ENCODE data around the gene MINPP1. TPM values are rescaled to one million over a fixed set of nuclear protein-coding genes. Genes with fewer than 3 reads are reported as not detected.
"Not testable (repeated sequence)": the region's sequence is repeated elsewhere in the genome, so short reads cannot be mapped to it uniquely, and the experiment has no call there.

MINPP1 gene
- total RNA-seq (11.1 TPM), polyA plus RNA-seq (16.9 TPM)
- long read RNA-seq, donor 1, result 0 reads
- long read RNA-seq, donor 2, result 0 reads
- long read RNA-seq, donor 3, transcript MINPP1-202 (5 exons, 2,415 nt), result major isoform, 5 of 5 reads
- long read RNA-seq, donor 3, partial matches to known transcripts, result 0 of 5 reads
- long read RNA-seq, donor 3, other reads (novel, unspliced or antisense), result 0 of 5 reads
- long read RNA-seq, donor 4, partial matches to known transcripts, result 0 of 2 reads
- long read RNA-seq, donor 4, other reads (novel, unspliced or antisense), result 0 of 2 reads
- long read RNA-seq, donor 5, transcript MINPP1-202 (5 exons, 2,415 nt), result major isoform, 5 of 5 reads
- long read RNA-seq, donor 5, partial matches to known transcripts, result 0 of 5 reads
- long read RNA-seq, donor 5, other reads (novel, unspliced or antisense), result 0 of 5 reads
- long read RNA-seq, donor 6, partial matches to known transcripts, result 0 of 2 reads
- long read RNA-seq, donor 6, other reads (novel, unspliced or antisense), result 0 of 2 reads
- long read RNA-seq, donor 7, transcript MINPP1-202 (5 exons, 2,415 nt), result major isoform, 5 of 5 reads
- long read RNA-seq, donor 7, partial matches to known transcripts, result 0 of 5 reads
- long read RNA-seq, donor 7, other reads (novel, unspliced or antisense), result 0 of 5 reads
- long read RNA-seq, donor 8, partial matches to known transcripts, result 0 of 2 reads
- long read RNA-seq, donor 8, other reads (novel, unspliced or antisense), result 0 of 2 reads
- long read RNA-seq, donor 9, partial matches to known transcripts, result 0 of 2 reads
- long read RNA-seq, donor 9, other reads (novel, unspliced or antisense), result 0 of 2 reads
- long read RNA-seq, donor 10, transcript MINPP1-202 (5 exons, 2,415 nt), result major isoform, 5 of 5 reads
- long read RNA-seq, donor 10, partial matches to known transcripts, result 0 of 5 reads
- long read RNA-seq, donor 10, other reads (novel, unspliced or antisense), result 0 of 5 reads

GRCh38 chr10:87504640-87505365 is at the start of gene MINPP1:
Gene MINPP1 (plus strand): TSS chr10:87504893. CDS start chr10:87504916, 23 bp downstream.
- under 1% methylated on average over 74 of the region's 74 CpGs for WGBS
- DNase-seq (ENCODE audit: low read depth in 6 of 9, low spot score in 9 of 9), result peak in 8 of 9 donors; percentile 11 to 76 (median 58)

GRCh38 chr10:87456586-87457220 is 48.0 kb upstream of the MINPP1 start:
- not testable (repeated sequence) for H3K4me1 ChIP-seq (ENCODE audit: control insufficient read depth in 2 of 2, insufficient read depth in 2 of 2, low read length in 2 of 2); H3K4me3 ChIP-seq (ENCODE audit: low read length in 2 of 2); H3K27ac ChIP-seq (ENCODE audit: low read depth in 1 of 2, low read length in 1 of 2); H3K36me3 ChIP-seq (ENCODE audit: control insufficient read depth in 2 of 2, insufficient read depth in 2 of 2, low read length in 1 of 2); H3K27me3 ChIP-seq (ENCODE audit: control insufficient read depth in 2 of 2, insufficient read depth in 1 of 2, low read length in 1 of 2); H3K9me3 ChIP-seq (ENCODE audit: control insufficient read depth in 2 of 2, insufficient read depth in 1 of 2, low read length in 1 of 2); DNase-seq (ENCODE audit: low read depth in 6 of 9, low spot score in 9 of 9)
- no CpG with 5 or more reads among the region's 1 CpG for WGBS

More at GRCh38 chr10:87504640-87505365, at the start of gene MINPP1:
- H3K36me3 ChIP-seq (ENCODE audit: control insufficient read depth in 2 of 2, insufficient read depth in 2 of 2, low read length in 1 of 2), result no peaks in the 10 kb centered on the region
- H3K27ac ChIP-seq (ENCODE audit: low read depth in 1 of 2, low read length in 1 of 2), result peak within 1 kb of the TSS; percentile 22 to 88
- no peaks in the 10 kb centered on the region for H3K9me3 ChIP-seq (ENCODE audit: control insufficient read depth in 2 of 2, insufficient read depth in 1 of 2, low read length in 1 of 2)
- peak within 1 kb of the TSS; percentile 72 to 85 for H3K4me3 ChIP-seq (ENCODE audit: low read length in 2 of 2)
- H3K4me1 ChIP-seq (ENCODE audit: control insufficient read depth in 2 of 2, insufficient read depth in 2 of 2, low read length in 2 of 2), result peaks cover 6 to 8% of the 10 kb centered on the region in 2 donors
- peaks cover 0 to 2% of the 10 kb centered on the region in 2 donors for H3K27me3 ChIP-seq (ENCODE audit: control insufficient read depth in 2 of 2, insufficient read depth in 1 of 2, low read length in 1 of 2)

- H3K4me1 ChIP-seq (ENCODE audit: control insufficient read depth in 2 of 2, insufficient read depth in 2 of 2, low read length in 2 of 2); H3K9me3 ChIP-seq (ENCODE audit: control insufficient read depth in 2 of 2, insufficient read depth in 1 of 2, low read length in 1 of 2); H3K4me3 ChIP-seq (ENCODE audit: low read length in 2 of 2); H3K36me3 ChIP-seq (ENCODE audit: control insufficient read depth in 2 of 2, insufficient read depth in 2 of 2, low read length in 1 of 2); H3K27ac ChIP-seq (ENCODE audit: low read depth in 1 of 2, low read length in 1 of 2); H3K27me3 ChIP-seq (ENCODE audit: control insufficient read depth in 2 of 2, insufficient read depth in 1 of 2, low read length in 1 of 2); DNase-seq (ENCODE audit: low read depth in 6 of 9, low spot score in 9 of 9): not testable (repeated sequence)
- WGBS, result 100% methylated on average over 1 of the region's 2 CpGs
Measured at GRCh38 chr10:87461751-87462150, 42.9 kb upstream of the MINPP1 start.

- not testable (repeated sequence) for H3K4me1 ChIP-seq (ENCODE audit: control insufficient read depth in 2 of 2, insufficient read depth in 2 of 2, low read length in 2 of 2); H3K27ac ChIP-seq (ENCODE audit: low read depth in 1 of 2, low read length in 1 of 2); H3K27me3 ChIP-seq (ENCODE audit: control insufficient read depth in 2 of 2, insufficient read depth in 1 of 2, low read length in 1 of 2); H3K4me3 ChIP-seq (ENCODE audit: low read length in 2 of 2); DNase-seq (ENCODE audit: low read depth in 6 of 9, low spot score in 9 of 9); H3K9me3 ChIP-seq (ENCODE audit: control insufficient read depth in 2 of 2, insufficient read depth in 1 of 2, low read length in 1 of 2); H3K36me3 ChIP-seq (ENCODE audit: control insufficient read depth in 2 of 2, insufficient read depth in 2 of 2, low read length in 1 of 2)
- WGBS, result 74% methylated on average over 2 of the region's 3 CpGs
Measured at GRCh38 chr10:87466849-87467248, 37.8 kb upstream of the MINPP1 start.

GRCh38 chr10:87488733-87489132 is 16.0 kb upstream of the MINPP1 start:
- WGBS, result no CpG with 5 or more reads among the region's 1 CpG
- H3K27ac ChIP-seq (ENCODE audit: low read depth in 1 of 2, low read length in 1 of 2); H3K27me3 ChIP-seq (ENCODE audit: control insufficient read depth in 2 of 2, insufficient read depth in 1 of 2, low read length in 1 of 2); DNase-seq (ENCODE audit: low read depth in 6 of 9, low spot score in 9 of 9); H3K36me3 ChIP-seq (ENCODE audit: control insufficient read depth in 2 of 2, insufficient read depth in 2 of 2, low read length in 1 of 2); H3K4me3 ChIP-seq (ENCODE audit: low read length in 2 of 2); H3K4me1 ChIP-seq (ENCODE audit: control insufficient read depth in 2 of 2, insufficient read depth in 2 of 2, low read length in 2 of 2); H3K9me3 ChIP-seq (ENCODE audit: control insufficient read depth in 2 of 2, insufficient read depth in 1 of 2, low read length in 1 of 2): not testable (repeated sequence)

GRCh38 chr10:87490285-87490684 is 14.4 kb upstream of the MINPP1 start:
- H3K4me3 ChIP-seq (ENCODE audit: low read length in 2 of 2); DNase-seq (ENCODE audit: low read depth in 6 of 9, low spot score in 9 of 9); H3K4me1 ChIP-seq (ENCODE audit: control insufficient read depth in 2 of 2, insufficient read depth in 2 of 2, low read length in 2 of 2); H3K27ac ChIP-seq (ENCODE audit: low read depth in 1 of 2, low read length in 1 of 2); H3K36me3 ChIP-seq (ENCODE audit: control insufficient read depth in 2 of 2, insufficient read depth in 2 of 2, low read length in 1 of 2); H3K9me3 ChIP-seq (ENCODE audit: control insufficient read depth in 2 of 2, insufficient read depth in 1 of 2, low read length in 1 of 2); H3K27me3 ChIP-seq (ENCODE audit: control insufficient read depth in 2 of 2, insufficient read depth in 1 of 2, low read length in 1 of 2): not testable (repeated sequence)
- WGBS, result no CpG with 5 or more reads among the region's 3 CpGs

- H3K4me3 ChIP-seq (ENCODE audit: low read length in 2 of 2); H3K9me3 ChIP-seq (ENCODE audit: control insufficient read depth in 2 of 2, insufficient read depth in 1 of 2, low read length in 1 of 2); H3K27me3 ChIP-seq (ENCODE audit: control insufficient read depth in 2 of 2, insufficient read depth in 1 of 2, low read length in 1 of 2); DNase-seq (ENCODE audit: low read depth in 6 of 9, low spot score in 9 of 9); H3K4me1 ChIP-seq (ENCODE audit: control insufficient read depth in 2 of 2, insufficient read depth in 2 of 2, low read length in 2 of 2); H3K36me3 ChIP-seq (ENCODE audit: control insufficient read depth in 2 of 2, insufficient read depth in 2 of 2, low read length in 1 of 2); H3K27ac ChIP-seq (ENCODE audit: low read depth in 1 of 2, low read length in 1 of 2): not testable (repeated sequence)
- WGBS, result 96% methylated on average over 2 of the region's 2 CpGs
Measured at GRCh38 chr10:87492450-87492849, 12.2 kb upstream of the MINPP1 start.

GRCh38 chr10:87495446-87495845 is 9.2 kb upstream of the MINPP1 start:
- not testable (repeated sequence) for H3K27ac ChIP-seq (ENCODE audit: low read depth in 1 of 2, low read length in 1 of 2); DNase-seq (ENCODE audit: low read depth in 6 of 9, low spot score in 9 of 9); H3K27me3 ChIP-seq (ENCODE audit: control insufficient read depth in 2 of 2, insufficient read depth in 1 of 2, low read length in 1 of 2); H3K9me3 ChIP-seq (ENCODE audit: control insufficient read depth in 2 of 2, insufficient read depth in 1 of 2, low read length in 1 of 2); H3K36me3 ChIP-seq (ENCODE audit: control insufficient read depth in 2 of 2, insufficient read depth in 2 of 2, low read length in 1 of 2); H3K4me3 ChIP-seq (ENCODE audit: low read length in 2 of 2); H3K4me1 ChIP-seq (ENCODE audit: control insufficient read depth in 2 of 2, insufficient read depth in 2 of 2, low read length in 2 of 2)
- WGBS, result 89% methylated on average over 5 of the region's 5 CpGs

Data from thymus (tissue), 14 donors.